Frontal cortex (tissue), 4 donors: Measurements from ENCODE around the gene FARP2. TPM values are rescaled to one million over a fixed set of nuclear protein-coding genes. Genes with fewer than 3 reads are reported as not detected.

ENCODE experiments used
- DNase-seq, 2 donors: peaks; one replicate each; pipeline ENCODE4 v3.0.0; 2012; ENCODE audit warnings: low spot score in 2 of 2
- FAIRE-seq: peaks from 2 replicates; lab custom pipeline; 2012; peaks lifted over from hg19 to GRCh38; lab: Jason Lieb, UNC
- total RNA-seq: library from RNA; depleted of rRNA; stranded (reverse); fragments of >200 nt; gene quantifications from one replicate; pipeline ENCODE4 v1.2.3, GENCODE V29; 2014
- donor health status: control.
- donor health status: control.
- donor health status: control.

The FARP2 gene
- total RNA-seq, 1 donor from 2014 or later = 37.1 TPM

- FAIRE-seq (no peak), DNase-seq (no peak)
Observed at GRCh38 chr2:241321033-241321432, 35.1 kb upstream of the FARP2 start.

GRCh38 chr2:241321886-241322285, 34.2 kb upstream of the FARP2 start:
- FAIRE-seq (no peak), DNase-seq (no peak)

- no peak for FAIRE-seq
- no peak for DNase-seq
Observed at GRCh38 chr2:241323778-241324177, 32.3 kb upstream of the FARP2 start.

GRCh38 chr2:241324775-241325174, 31.3 kb upstream of the FARP2 start:
- no peak for DNase-seq

GRCh38 chr2:241325257-241325656, 30.8 kb upstream of the FARP2 start:
- FAIRE-seq (no peak), DNase-seq (no peak)

More at GRCh38 chr2:241324775-241325174, 31.3 kb upstream of the FARP2 start:
- FAIRE-seq = no peak

- DNase-seq (no peak), FAIRE-seq (no peak)
Observed at GRCh38 chr2:241329669-241330615, 26.1 kb upstream of the FARP2 start.

GRCh38 chr2:241330616-241330981, 25.5 kb upstream of the FARP2 start:
- no peak for FAIRE-seq
- DNase-seq = no peak

GRCh38 chr2:241334813-241335212, 21.3 kb upstream of the FARP2 start:
- DNase-seq = no peak
- FAIRE-seq = no peak

GRCh38 chr2:241339839-241340630, 16.1 kb upstream of the FARP2 start:
- FAIRE-seq (no peak), DNase-seq (no peak)

GRCh38 chr2:241340631-241341163, 15.4 kb upstream of the FARP2 start:
- FAIRE-seq (no peak), DNase-seq (no peak)

- FAIRE-seq (no peak), DNase-seq (no peak)
Observed at GRCh38 chr2:241344925-241345651, 11.0 kb upstream of the FARP2 start.

- FAIRE-seq = no peak
- DNase-seq = no peak
Observed at GRCh38 chr2:241349941-241350340, 6.1 kb upstream of the FARP2 start.

GRCh38 chr2:241350530-241350877, 5.6 kb upstream of the FARP2 start:
- FAIRE-seq (no peak), DNase-seq (no peak)

- FAIRE-seq = no peak
- no peak for DNase-seq
Observed at GRCh38 chr2:241350878-241351639, 5.0 kb upstream of the FARP2 start.

GRCh38 chr2:241351640-241352031, 4.4 kb upstream of the FARP2 start:
- no peak for FAIRE-seq

GRCh38 chr2:241352227-241352626, 3.9 kb upstream of the FARP2 start:
- DNase-seq (no peak), FAIRE-seq (no peak)

More at GRCh38 chr2:241351640-241352031, 4.4 kb upstream of the FARP2 start:
- no peak for DNase-seq

GRCh38 chr2:241354668-241355658, 1.1 kb upstream of the FARP2 start:
- DNase-seq (no peak), FAIRE-seq (no peak)

- FAIRE-seq = no peak
- no peak for DNase-seq
Observed at GRCh38 chr2:241356871-241357260, 781 bp downstream of the FARP2 start.
